Activated T-cell treated with anti-CD3 and anti-CD28 coated beads, Interleukin-2, amount 50 U/mL, for 48 hours (primary cell): Measurements from ENCODE around the gene KRTAP5-2.
"Not testable (repeated sequence)": the region's sequence is repeated elsewhere in the genome, so short reads cannot be mapped to it uniquely, and the experiment has no call there.

Experiments
- DNase-seq, 2 experiments: peaks; one replicate each; pipeline ENCODE4 v3.0.0-alpha.2; 2020

Gene KRTAP5-2

DNA sequence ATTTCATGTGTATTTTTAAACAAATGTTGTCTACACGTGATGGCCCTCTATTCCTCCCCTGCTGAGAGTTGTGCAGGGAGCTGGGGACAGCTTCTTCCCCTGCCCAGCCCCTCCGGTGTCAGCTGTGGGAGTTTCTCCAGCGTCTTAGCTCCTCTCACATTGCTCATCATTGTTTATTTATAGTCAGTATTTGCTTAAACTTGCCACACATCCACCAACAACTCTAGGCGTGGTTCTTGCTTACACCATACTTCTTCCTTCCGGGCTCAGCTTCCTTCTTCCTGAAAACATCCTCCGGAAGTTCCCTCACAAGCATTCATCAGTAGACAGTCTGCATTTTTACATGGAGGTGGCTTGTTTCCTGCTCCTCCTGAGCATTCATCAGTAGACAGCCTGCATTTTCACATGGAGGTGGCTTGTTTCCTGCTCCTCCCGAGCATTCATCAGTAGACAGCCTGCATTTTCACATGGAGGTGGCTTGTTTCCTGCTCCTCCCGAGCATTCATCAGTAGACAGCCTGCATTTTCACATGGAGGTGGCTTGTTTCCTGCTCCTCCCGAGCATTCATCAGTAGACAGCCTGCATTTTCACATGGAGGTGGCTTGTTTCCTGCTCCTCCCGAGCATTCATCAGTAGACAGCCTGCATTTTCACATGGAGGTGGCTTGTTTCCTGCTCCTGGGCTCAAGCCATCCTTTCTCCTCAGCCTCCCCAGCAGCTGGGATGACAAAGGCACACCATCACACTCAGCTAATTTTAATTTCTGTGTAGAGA is 8.7 kb downstream of the KRTAP5-2 start:
- not testable (repeated sequence) for DNase-seq

GRCh38 chr11:1586699-1587098 is 11.4 kb downstream of the KRTAP5-2 start:
- DNase-seq, result no peak

- not testable (repeated sequence) for DNase-seq
Observed at GRCh38 chr11:1584661-1585370, 13.3 kb downstream of the KRTAP5-2 start, which contains the start of gene KRTAP5-1. Gene KRTAP5-1 (minus strand): TSS chr11:1585283. CDS start chr11:1585249, 34 bp downstream.

DNA sequence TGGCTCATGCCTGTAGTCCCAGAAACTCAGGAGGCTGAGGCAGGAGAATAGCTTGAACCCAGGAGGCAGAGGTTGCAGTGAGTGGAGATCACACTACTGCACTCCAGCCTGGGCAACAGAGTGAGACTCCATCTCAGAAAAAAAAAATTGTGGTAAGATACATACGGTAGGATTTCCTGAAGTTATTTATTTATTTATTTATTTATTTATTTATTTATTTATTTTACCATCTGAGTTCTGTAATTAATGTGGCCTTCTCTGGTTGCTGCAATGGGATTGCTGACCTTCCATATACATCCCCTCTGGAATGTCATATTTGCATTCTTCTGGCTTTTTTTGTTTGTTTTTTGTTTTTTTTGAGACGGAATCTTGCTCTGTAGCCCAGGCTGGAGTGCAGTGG is 15.2 kb downstream of the KRTAP5-2 start:
- DNase-seq, result not testable (repeated sequence)

DNA sequence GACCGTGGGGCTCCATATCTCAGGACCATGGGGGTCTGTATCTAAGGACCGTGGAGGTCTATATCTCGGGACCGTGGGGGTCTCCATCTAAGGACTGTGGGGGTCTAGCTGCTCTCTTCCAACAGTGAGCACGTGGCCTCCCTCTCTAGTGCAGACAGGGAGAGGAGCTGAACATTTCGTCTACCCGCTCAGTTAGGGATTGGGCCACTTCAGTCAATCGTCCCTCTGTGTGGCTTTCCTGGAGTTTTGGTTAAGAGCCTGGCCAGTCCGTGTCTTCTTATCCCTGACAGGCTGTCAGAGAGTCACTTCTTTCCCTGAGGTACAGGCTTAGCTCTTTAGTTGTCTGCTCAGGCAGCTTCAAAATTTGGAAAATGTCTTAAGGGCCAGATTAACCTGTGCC is 16.1 kb downstream of the KRTAP5-2 start:
- DNase-seq, result no peak

DNA sequence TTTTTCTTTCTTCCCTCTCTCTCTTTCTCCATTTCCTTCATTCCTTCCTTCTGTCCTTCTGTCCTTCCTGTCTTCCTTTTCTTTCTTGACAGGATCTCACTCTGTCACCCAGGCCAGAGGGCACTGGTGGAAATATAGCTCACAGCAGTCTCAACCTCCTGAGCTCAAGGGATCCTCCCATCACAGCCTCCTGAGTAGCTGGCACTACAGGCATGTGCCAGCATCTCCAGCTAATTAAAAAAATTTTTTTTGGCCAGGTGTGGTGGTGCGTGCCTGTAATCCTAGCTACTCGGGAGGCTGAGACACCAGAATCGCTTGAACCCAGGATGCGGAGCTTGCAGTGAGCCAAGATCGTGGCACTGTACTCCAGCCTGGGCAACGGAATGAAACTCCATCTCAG is 21.3 kb downstream of the KRTAP5-2 start:
- DNase-seq, result no peak

DNA sequence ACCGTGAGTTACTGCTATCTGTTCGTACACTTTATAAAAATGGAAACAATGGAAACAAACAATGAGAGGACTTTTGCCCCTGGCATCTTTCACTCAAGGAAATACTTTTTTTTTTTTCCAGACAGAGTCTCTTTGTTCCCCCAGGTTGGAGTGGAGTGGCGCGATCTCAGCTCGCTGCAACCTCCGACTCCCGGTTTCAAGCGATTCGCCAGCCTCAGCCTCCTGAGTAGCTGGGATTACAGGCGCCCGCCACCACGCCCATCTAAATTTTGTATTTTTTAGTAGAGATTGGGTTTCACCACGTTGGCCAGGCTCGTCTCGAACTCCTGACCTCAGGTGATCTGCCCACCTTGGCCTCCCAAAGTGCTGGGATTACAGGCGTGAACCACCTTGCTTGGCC is 22.3 kb downstream of the KRTAP5-2 start:
- not testable (repeated sequence) for DNase-seq

DNA sequence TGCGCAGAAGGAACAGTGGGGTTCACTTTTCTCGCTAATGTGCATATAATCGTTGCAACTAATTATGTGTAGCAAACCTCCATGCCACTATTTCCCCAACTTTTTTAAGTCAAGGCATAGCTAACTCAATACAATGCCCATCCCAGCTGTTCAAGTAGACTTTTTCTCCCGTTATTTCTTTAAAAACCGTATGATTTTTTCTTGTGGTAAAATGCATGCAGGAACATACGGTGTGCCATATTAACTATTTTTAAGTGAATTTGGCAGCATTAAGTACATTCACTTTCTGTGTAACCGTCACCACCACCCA is 23.2 kb downstream of the KRTAP5-2 start:
- no peak for DNase-seq

DNA sequence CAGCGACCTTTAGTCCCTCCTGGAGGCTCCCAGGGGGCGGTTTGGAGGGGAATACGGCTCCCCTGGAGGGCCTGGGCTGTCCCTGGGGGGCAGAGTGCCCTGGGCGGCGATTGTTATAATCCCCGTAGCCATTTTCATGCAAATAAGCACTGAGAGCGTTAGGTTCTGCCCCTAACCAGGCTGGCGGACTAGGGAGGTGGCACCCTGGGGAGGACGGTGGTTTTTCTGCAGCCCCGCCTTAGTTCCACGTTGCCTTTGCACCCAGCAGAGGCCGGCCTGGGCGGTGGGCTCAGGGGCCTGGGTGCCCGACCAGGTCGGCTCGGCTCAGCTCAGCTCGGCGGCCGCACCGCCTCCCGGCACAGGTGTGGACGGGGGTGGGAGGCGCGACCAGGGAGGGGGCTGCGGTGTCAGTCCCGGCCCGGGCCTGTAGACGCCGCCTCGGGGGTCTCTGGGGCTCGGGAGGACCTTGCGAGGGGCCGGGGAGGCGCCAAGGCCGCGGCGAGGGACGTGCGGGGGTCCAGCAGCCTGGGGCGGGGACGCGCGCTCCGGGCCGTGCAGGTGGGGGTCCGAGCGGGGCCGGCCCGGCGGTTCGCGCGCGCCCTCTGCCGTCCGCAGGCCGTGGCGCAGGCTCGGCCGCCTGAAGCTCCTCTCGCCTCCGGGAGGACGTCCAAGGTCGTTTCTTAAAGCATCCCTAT is 23.7 kb downstream of the KRTAP5-2 start:
- DNase-seq, result peak; percentile 65 to 76

DNA sequence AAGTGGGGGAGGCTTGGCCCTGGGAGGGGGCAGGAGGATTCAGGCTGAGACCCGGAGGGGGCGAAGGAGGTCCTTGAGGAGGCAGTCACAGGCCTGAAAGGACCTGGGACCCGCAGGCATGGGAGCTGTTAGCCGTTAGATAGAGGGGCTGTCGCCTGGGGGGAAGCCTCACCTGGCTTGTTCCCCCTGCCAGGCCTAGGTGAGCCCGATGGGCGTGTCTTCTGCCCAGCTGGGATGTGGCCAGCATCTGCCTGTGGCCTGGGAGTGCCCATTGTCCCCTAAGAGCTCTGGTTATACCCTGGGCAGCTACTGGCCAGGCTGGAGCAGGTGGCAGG is 24.2 kb downstream of the KRTAP5-2 start:
- DNase-seq, result no peak

DNA sequence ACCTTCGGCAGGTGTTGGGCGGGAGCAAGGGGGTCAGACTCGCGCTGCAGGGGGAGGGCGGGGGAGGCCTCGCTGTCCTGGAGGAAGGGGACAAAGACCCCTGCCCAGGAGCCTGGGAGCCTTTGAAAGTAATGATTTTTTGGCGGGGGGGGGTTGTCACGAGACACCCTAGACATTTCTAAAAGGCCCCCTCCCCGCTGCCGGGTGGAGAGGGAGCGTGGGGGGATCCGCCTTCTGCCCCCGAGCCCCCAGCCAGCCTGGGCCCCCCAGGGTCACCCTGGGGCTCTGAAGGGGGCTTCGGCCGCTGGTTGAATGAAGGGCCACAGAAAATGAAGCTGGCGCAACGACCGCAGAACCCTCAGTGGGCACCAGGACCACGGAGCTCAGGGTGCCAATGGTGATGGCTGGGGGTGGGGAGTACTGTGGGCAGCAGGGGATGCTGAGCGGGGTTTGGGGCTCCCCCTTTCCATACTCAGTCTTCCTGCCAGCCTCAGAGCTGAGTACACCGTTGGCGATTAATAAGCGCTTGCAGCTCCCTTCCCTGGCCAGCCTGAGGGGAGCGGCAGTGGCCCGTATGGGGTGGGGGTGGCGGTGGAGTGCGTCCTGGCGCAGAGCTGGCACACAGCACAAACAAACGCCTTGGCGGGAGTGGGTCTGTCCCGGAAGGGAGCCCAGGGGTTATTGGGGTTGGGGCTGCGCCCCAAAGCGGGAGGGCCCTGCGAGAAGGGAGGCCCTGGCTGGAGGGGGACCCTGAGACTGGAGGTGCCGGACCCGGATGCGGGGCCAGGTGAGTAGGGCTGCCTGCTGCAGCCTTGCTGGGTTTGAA is 24.8 kb downstream of the KRTAP5-2 start:
- peak; percentile 53 to 57 for DNase-seq

GRCh38 chr11:1572197-1573076 is 25.7 kb downstream of the KRTAP5-2 start, which contains the start of gene DUSP8:
Gene DUSP8 (minus strand): TSS chr11:1572271. CDS start chr11:1565826, 6,445 bp downstream.
- DNase-seq, result peak; percentile 87 to 92

GRCh38 chr11:1571760-1572196 is 26.3 kb downstream of the KRTAP5-2 start:
- DNase-seq, result no peak

DNA sequence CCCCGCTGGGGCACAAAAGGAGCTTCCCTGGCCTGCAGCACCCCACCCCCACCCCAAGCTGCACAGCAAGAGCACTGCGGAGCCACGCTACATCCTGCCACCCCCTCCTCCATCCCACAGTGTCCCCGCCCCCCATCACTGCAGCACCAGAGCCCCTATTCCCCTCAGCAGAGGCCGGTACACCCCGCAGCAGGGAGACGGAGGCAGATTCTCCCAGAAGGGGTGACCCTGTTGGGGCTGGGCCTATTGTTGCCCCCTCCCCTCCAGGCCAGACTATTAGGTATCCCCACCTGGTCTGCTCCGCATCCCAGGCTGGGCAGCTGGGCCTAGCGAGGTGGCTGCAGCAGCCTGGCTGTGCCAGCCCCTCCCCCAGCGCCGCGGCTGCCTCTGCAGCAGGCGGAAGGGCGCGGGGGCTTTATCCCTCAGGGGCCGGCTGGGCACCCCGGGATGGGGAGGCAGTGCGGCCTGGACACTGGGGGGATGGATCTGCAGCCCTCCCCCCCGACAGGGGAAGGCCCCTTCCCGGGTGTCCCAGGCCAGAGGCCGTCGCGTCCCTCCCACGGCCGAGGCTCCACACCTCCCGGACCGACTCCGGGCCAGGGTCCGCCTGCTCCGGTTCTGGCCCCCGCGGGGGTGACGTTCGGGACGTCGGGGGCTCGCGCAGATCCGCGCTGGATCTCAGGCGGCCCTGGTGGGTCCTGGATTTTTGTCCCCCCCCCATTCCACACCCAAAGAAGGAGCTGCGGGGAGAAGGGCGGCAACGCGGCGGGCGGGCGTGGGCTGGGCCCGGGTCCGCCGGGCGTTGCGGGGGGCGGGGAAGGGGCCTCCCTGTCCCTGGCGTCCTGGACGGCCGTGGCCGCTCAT is 27.0 kb downstream of the KRTAP5-2 start:
- no peak for DNase-seq

GRCh38 chr11:1570531-1570895 is 27.6 kb downstream of the KRTAP5-2 start:
- no peak for DNase-seq

DNA sequence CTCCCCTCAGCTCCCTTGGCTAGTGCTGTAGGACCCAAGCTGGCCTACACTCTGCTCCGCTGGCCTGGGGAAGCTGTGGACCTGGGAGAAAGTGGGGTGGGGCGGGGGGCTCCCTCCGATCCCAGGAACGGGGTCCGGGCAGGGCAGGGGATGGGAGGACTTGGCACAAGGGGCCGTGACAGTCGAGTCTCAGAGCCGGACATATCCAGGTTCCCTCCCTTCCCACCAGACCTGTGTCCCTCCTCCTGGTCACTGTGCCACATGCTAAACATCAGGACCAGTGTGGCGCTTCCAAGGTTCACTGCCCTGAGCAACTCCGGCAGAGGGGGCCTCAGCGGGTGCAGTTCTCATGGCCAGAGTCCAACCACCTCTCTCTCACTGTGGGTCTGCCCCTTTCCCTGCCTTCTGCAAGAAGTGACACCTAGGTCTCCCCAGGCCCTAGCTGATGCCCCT is 28.1 kb downstream of the KRTAP5-2 start:
- DNase-seq, result no peak

GRCh38 chr11:1569251-1569780 is 28.8 kb downstream of the KRTAP5-2 start:
- no peak for DNase-seq

- DNase-seq, result no peak
Observed at GRCh38 chr11:1568441-1568911, 29.6 kb downstream of the KRTAP5-2 start.

GRCh38 chr11:1567721-1568100 is 30.4 kb downstream of the KRTAP5-2 start:
- no peak for DNase-seq

- no peak for DNase-seq
Observed at GRCh38 chr11:1567052-1567720, 30.9 kb downstream of the KRTAP5-2 start.
